H54 (cell line): ENCODE results near the gene TLR2.

Experiments used
- DNase-seq: peaks from one replicate; pipeline ENCODE4 v3.0.0; 2011; ENCODE audit warnings: low spot score, mixed read lengths; ENCODE audit not compliant: insufficient read length
- FAIRE-seq: peaks from 3 replicates; lab custom pipeline; 2011; peaks lifted over from hg19 to GRCh38; lab: Jason Lieb, UNC
- POLR2A ChIP-seq: IDR thresholded peaks from 2 replicates; pipeline ENCODE4 v1.6.1; 2011; ENCODE audit warnings: low read depth, mild to moderate bottlenecking, low read length

Gene TLR2

DNA sequence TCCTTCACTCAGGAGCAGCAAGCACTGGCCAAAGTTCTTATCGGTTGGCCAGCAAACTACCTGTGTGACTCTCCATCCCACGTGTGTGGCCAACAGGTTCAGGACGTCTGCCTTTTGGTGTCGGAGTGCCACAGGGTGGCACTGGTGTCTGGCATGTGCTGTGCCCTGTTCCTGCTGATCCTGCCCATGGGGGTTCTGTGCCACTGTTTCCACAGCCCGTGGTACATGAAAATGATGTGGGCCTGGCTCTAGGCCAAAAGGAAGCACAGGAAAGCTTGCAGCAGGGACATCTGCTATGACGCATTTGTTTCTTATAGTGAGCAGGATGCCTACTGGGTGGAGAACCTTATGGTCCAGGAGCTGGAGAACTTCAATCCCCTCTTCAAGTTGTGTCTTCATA lies 4.6 kb upstream of the TLR2 start:
- no peak for TF ChIP-seq POLR2A
- no peak for FAIRE-seq
- DNase-seq: no peak

DNA sequence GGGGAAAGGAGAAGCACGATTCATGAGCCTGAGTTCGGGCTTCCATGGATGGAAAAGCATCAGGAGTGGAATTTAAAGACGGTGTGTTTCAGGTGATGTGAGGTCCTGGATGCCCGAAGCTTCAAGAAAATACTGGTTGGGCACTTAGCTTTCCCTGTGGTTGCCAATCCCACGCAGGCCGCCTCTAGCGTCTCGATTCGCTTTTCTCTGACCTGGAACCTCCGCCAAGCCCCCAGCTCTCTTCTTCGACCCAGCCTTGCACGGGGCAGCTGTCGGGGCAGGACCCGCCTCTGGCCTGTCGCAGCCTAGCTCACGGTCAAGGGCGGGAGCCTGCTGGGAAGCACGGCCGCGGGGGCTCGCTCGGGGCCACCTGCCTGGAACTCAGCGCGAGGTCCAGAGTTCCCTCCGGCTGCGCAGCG lies 308 bp upstream of the TLR2 start:
- no peak for DNase-seq
- FAIRE-seq: no peak
- TF ChIP-seq POLR2A: no peak

DNA sequence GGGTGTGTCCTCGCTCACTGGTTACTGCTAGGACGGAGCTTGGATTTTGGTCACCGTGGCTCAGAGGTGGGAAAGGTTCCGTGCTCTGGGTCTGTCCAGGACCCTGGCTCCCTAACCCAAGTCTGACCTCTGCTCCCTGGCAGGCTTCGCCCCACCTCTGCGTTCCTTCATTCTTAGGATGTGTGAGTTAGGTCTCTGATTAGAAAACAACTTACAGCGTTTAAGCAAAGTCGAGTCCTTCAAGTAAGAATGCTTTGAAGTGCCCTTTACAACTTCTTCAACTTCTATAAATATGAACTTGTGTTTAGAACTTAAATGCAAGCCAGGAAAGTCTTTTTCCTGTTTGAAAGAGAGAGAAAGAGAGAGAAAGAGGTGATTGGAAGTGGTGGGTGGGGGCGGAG lies 891 bp downstream of the TLR2 start:
- DNase-seq: no peak
- FAIRE-seq: no peak

DNA sequence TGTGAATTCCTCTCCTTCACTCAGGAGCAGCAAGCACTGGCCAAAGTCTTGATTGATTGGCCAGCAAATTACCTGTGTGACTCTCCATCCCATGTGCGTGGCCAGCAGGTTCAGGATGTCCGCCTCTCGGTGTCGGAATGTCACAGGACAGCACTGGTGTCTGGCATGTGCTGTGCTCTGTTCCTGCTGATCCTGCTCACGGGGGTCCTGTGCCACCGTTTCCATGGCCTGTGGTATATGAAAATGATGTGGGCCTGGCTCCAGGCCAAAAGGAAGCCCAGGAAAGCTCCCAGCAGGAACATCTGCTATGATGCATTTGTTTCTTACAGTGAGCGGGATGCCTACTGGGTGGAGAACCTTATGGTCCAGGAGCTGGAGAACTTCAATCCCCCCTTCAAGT lies 20.4 kb downstream of the TLR2 start:
- no peak for TF ChIP-seq POLR2A
- FAIRE-seq: no peak
- DNase-seq: no peak

More for the DNA sequence above, 891 bp downstream of the TLR2 start:
- TF ChIP-seq POLR2A: no peak

DNA sequence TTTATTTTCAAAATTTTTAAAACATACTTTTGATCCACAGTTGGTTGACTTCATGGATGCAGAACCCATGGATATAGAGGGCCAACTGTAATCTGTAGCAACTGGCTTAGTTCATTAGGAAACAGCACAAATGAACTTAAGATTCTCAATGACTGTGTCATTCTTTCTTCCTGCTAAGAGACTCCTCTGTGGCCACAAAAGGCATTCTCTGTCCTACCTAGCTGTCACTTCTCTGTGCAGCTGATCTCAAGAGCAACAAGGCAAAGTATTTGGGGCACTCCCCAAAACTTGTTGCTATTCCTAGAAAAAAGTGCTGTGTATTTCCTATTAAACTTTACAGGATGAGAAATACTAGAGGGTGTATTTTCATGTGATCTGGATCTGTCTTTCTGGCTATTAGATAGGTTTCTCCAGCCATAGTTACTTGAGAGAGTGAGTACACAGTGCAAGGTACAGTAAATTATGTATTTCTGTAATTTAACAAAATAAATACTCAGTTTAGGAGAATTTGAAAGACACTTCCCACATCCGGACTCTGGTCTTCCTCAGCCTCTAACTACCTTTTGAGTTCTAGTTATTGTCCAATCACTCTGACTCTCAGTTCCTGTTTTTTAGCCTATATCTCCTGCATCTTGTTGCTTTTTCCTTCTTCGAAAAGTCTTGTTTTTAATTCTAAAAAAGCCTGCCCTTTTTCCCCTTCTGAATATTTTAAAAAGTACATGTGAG lies 21.8 kb downstream of the TLR2 start:
- DNase-seq (no peak), FAIRE-seq (no peak)
- TF ChIP-seq POLR2A: no peak

DNA sequence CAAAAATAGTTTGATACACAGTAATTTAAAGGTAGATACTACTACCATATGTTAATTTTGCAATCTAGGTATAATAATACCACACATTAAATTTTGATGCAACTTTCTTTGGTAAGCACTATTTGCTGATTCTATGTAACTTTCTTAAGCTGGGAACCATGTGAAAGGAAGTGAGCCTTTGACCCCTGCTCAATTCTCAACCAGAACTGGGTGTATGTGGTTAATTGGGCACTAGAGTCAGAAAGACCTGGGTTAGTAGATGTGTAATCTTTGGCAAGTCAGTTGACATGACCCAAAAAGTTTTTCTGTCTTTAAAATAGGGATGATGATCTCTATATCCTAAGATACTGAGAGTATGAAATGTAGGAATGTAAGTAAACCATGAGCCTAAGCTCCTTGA lies 22.4 kb downstream of the TLR2 start:
- no peak for FAIRE-seq
- DNase-seq: no peak
- TF ChIP-seq POLR2A: no peak

DNA sequence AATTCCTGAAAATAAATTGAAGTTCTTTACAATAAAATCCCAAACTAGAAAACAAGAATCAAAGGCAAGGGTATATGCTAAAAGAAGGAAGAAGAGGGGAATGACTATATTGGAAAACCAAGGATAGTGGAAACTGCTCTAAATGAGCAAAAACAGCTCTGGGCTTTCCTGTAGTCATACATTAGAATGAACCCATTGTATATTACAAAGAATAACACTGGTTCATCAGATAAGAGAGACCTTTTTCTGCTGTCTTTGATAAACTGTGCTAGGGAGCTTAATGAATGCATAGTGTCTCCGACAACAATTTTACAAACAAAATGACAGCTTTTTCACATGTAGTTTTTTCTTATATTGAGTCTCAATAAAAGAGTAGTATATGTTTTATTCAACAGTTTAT lies 26.6 kb downstream of the TLR2 start:
- FAIRE-seq (no peak), DNase-seq (no peak)
- no peak for TF ChIP-seq POLR2A

DNA sequence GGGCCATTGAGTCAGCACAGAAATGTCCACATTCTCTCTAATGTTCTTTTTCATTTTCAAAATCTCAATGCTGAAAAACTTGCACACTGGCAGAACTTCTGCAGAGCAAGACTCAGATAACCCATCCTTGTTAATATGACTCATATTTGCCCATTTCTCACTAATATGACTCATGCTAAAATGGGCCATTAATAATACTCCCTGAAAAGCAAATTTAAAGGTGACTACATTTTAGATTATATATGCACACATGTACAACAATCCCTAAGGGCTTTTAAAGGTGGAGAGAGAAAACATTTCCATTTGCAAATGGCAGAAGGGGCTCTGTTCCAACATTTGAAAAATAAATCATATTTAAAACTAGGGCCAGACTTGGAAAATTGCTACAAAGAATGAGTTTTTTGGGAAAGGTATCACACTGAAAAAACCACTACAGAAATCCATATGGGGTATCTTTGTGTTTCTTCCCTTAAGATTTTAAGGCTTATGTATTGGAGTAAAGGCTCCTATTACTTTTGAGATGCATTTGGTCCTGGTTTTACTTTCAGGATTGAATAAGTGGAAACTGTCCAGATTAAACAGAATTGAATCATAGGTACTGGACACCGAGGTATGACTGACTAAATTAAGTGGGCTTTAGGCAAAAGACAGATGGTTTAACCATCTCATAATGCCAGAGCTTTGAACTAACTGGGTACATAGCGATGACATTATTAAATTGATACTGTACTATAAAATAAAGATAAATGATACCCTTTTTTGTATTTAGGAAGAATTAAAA lies 30.0 kb downstream of the TLR2 start:
- no peak for TF ChIP-seq POLR2A
- no peak for FAIRE-seq
- DNase-seq: no peak

DNA sequence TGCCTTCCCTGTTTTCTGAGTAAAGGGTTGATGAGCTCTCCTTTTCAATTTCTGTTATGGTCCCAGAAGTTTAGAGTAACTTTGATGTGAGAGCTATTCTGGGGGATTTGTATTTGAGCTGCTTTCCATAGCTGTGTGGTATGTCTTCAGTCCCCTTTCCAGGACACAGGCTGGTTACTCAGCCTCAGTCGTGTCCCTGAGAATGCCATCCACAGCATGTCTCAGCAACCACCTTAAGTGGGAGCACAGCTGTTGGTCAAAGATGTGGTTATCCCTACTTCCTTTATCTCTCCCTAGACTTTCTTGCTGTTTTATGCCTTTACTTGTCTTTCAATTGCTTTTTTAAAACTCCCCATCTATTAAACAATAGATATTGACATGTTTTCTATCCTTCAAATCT lies 38.0 kb downstream of the TLR2 start:
- DNase-seq (no peak), FAIRE-seq (no peak)
- no peak for TF ChIP-seq POLR2A

DNA sequence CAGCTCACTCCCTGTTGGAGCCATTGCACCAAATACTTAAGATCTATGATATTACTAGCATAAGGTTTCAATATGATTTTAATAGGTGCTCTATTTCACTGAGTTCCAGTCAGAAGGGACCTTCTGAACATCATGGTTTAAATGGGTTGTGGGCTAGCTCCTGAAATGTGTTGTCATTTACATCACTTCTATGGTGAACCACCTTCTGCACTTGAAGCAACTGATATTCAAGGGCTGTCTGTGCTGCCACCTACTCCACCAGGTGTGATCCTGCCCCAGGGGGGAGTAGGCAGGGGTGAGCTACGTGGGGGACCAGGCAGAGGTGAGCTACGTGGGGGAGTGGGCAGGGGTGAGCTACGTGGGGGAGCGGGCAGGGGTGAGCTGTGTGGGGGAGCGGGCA lies 40.5 kb downstream of the TLR2 start:
- no peak for DNase-seq
- no peak for FAIRE-seq
- no peak for TF ChIP-seq POLR2A

DNA sequence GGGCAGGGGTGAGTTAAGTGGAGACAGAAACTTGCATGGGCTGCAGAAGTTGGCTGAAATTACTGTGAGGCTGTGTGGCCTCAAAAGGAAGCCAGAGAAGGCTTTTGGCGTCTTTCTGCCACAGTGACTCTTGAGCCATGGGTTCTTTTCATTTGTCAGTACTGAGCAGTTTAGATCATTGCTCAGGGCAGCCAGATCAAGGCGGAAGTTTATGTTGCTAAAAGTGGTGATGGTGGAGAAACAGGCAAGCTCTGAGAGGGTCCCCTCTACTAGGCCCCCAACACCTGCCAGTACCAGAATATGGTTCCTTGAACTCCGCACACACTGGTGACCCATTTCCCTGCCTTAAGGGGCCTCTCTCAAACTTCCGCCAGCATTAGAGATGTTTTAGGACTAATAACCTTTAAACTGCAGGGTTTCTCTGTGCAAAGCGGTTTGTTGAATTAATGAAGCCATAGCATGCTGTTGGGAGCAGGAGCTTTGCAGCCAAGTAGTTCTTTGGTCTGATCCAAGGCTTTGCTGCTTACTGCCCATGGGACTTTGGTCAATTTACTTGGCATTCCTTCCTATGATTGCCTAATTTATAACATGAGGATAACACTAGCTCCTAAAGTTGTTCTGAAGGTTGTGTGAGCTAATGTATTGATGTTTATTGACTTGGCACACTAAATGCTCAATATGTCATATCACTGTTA lies 41.2 kb downstream of the TLR2 start:
- DNase-seq (no peak), FAIRE-seq (no peak)
- no peak for TF ChIP-seq POLR2A

DNA sequence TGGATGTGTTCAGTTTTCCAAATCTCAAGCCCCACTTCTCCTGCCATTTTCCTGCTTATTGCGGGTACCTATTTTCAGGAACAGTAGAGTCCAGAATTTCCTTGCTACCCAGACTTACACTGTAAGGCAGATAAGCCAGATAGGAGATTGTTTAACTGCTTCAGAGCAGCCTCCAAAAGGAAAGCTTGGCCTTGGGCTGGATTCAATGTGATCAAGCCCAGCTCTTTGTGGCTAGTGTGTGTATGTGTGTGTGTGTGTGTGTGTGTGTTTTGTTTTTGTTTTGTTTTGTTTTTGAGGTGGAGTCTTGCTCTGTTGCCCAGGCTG lies 41.7 kb downstream of the TLR2 start:
- no peak for TF ChIP-seq POLR2A
- DNase-seq: no peak
- no peak for FAIRE-seq

DNA sequence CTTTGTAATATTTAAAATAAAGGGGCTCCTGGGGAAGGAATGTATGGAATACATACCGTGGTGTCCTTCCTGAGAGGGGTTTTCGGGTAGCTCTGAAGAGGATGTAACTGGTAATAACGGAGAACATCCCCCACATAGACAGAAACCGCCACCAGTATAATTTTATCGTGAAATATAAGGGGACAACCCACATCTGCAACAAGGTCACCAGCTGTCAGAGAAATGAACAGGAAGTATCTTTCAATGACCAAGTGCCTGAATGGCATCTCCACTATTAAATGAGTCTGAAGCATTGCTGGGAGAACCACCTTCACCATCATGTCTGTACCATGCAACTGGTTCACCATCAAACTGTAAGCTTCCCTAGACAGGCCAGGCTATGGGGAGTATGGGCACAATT lies 44.1 kb downstream of the TLR2 start:
- FAIRE-seq: no peak
- TF ChIP-seq POLR2A: no peak
- DNase-seq: no peak

DNA sequence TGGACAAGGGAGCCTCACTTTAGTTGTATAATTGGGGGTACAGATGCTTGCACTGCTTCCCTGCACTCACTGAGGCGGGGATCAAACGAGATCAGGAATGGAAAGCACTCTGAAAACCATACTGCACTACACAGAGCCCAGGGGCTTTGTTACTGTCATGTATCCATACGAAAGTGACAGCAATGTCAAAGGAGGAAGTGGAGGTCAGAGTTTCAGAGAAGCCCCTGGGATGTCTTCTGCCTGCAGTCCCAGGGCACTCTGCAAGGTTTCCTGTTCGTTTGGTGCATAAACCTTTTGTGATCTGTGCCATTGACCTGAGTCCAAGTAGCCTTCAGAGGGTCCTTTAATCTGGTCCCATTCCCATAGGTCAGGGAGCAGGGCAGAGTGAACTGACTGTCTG lies 44.6 kb downstream of the TLR2 start:
- no peak for DNase-seq
- TF ChIP-seq POLR2A: no peak
- no peak for FAIRE-seq

DNA sequence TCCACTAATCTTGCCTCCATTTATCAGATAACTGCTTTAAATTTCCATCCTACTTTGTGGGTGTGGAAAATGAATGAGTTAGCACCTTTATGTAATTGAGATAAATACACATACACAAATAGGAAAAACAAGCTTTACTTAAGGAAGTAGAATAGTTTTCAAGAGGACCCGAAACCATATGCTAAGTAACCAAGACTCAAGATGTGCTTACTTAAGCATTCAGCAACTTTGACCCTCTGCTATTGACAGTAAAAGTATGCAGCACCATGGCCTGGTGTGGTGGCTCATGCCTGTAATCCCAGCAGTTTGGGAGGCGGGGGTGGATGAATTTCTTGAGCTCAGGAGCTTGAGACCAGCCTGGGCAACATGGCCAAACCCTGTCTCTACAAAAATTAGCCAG lies 45.8 kb downstream of the TLR2 start:
- no peak for DNase-seq
- TF ChIP-seq POLR2A: no peak
- FAIRE-seq: no peak
